Measurements from ENCODE around the gene ROR1. TPM values are rescaled to one million over a fixed set of nuclear protein-coding genes. Genes with fewer than 3 reads are reported as not detected.

The ROR1 gene
- total and polyA plus RNA-seq, 2 donors (not counting 3 experiments of a cell fraction or from before 2014, with no cell fraction given) = 2.6 to 3.5 TPM

DNA sequence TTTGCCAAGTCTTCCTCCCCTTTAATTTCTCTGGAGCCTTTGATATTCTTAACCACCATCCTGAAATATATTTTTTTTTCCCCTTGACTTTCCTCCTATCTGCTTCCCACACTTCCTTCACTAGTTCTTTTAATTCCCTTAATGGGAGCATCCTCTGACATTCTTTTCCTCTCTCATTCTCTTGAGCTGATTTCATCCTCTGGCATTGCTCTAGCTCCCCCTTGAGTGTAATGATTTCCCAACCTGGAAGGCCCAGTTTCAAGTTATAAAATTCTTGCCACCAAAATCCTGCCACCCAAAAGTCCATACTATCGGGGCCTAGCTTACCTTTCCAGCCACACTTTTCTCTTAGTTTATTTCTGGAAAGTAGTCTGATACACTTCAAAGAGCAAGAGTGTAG is 390.2 kb downstream of the ROR1 start:
- no peak overlapping the region for H3K27ac ChIP-seq (ENCODE audit: insufficient read depth, low read depth, low read length)
- no peak overlapping the region for H3K4me2 ChIP-seq (ENCODE audit: insufficient read depth, low read length)
- no peaks in the 10 kb centered on the region for H3K4me1 ChIP-seq (ENCODE audit: control insufficient read depth, extremely low read depth, insufficient read depth, low read length)
- no TSS peak for BruUV-seq (replicated peaks)
- H2AFZ ChIP-seq (ENCODE audit: low read depth, low read length) = no peak overlapping the region
- TF ChIP-seq FOS (IDR thresholded peaks at IDR 0.05; ENCODE audit: borderline replicate concordance, insufficient read depth, low read length) = no peak
- TF ChIP-seq, protein P1, sequence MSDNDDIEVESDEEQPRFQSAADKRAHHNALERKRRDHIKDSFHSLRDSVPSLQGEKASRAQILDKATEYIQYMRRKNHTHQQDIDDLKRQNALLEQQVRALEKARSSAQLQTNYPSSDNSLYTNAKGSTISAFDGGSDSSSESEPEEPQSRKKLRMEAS (IDR thresholded peaks at IDR 0.05; ENCODE audit: insufficient read depth, insufficient read length) = no peak
- no peak for TF ChIP-seq EZH2 (IDR thresholded peaks at IDR 0.05; ENCODE audit: borderline replicate concordance, low read depth, low read length, severe bottlenecking)
- TF ChIP-seq POLR2A (IDR thresholded peaks at IDR 0.05; ENCODE audit: low read depth, low read length) = no peak
- no peak for TF ChIP-seq MYC (IDR thresholded peaks at IDR 0.05; ENCODE audit: low read depth, low read length)
- TF ChIP-seq GATA2 (IDR thresholded peaks at IDR 0.05; ENCODE audit: insufficient read depth, insufficient read length, low read depth, low read length) = no peak
- TF ChIP-seq JUN (IDR thresholded peaks at IDR 0.05; ENCODE audit: borderline replicate concordance, insufficient read depth, insufficient read length, low read depth) = no peak
- no peak for TF ChIP-seq POLR2AphosphoS5 (IDR thresholded peaks at IDR 0.05; ENCODE audit: insufficient read depth, low read depth, low read length)
- TF ChIP-seq, protein P2, sequence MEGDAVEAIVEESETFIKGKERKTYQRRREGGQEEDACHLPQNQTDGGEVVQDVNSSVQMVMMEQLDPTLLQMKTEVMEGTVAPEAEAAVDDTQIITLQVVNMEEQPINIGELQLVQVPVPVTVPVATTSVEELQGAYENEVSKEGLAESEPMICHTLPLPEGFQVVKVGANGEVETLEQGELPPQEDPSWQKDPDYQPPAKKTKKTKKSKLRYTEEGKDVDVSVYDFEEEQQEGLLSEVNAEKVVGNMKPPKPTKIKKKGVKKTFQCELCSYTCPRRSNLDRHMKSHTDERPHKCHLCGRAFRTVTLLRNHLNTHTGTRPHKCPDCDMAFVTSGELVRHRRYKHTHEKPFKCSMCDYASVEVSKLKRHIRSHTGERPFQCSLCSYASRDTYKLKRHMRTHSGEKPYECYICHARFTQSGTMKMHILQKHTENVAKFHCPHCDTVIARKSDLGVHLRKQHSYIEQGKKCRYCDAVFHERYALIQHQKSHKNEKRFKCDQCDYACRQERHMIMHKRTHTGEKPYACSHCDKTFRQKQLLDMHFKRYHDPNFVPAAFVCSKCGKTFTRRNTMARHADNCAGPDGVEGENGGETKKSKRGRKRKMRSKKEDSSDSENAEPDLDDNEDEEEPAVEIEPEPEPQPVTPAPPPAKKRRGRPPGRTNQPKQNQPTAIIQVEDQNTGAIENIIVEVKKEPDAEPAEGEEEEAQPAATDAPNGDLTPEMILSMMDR (IDR thresholded peaks at IDR 0.05; ENCODE audit: extremely low read depth in 1 of 2, insufficient read depth in 1 of 2, low read depth in 1 of 2, low read length in 2 of 2) = peak in 1 of 2 donors; percentile 9
- H3K9me1 ChIP-seq (replicated peaks; ENCODE audit: control insufficient read depth, extremely low read depth, insufficient read depth, low read length) = no peaks in the 10 kb centered on the region
- dilution Hi-C loops (cut with MboI; ENCODE audit: extremely low pct_ligation_motif_present, low sequenced_read_pairs) = no loop called here
- no peak overlapping the region for H3K9ac ChIP-seq (replicated peaks; ENCODE audit: extremely low read depth, insufficient read depth, low read length)
- no peaks in the 10 kb centered on the region for H3K9me3 ChIP-seq (replicated peaks; ENCODE audit: control insufficient read depth, insufficient read depth, low read length)
- H3K27me3 ChIP-seq (ENCODE audit: control insufficient read depth in 2 of 2, insufficient read depth in 2 of 2, low read length in 2 of 2) = no peaks in the 10 kb centered on the region
- peak; percentile 6 for DNase-seq (ENCODE audit: low read depth, low spot score)
- no peak overlapping the region for H3K4me3 ChIP-seq (replicated peaks in 1 of 3; ENCODE audit: insufficient read depth in 1 of 3, low read depth in 1 of 3, low read length in 3 of 3)
- no peaks in the 10 kb centered on the region for H3K36me3 ChIP-seq (ENCODE audit: control insufficient read depth in 2 of 2, extremely low read depth in 1 of 2, insufficient read depth in 2 of 2, low read length in 2 of 2)
- H3K79me2 ChIP-seq (ENCODE audit: control insufficient read depth, insufficient read depth, low read length) = no peaks in the 10 kb centered on the region
- ChIA-PET CTCF (interaction anchor here (0.6 to 2.7 kb wide), 20 partner anchors 9 to 547 kb away, joined by 3 to 38 read pairs (median 4); partner anchors contain the start of gene ROR1), POLR2A (no interaction called here)
- intact Hi-C loops (cut with micrococcal nuclease) = no loop called here
- peak; percentile 55 for FAIRE-seq
- no peaks in the 10 kb centered on the region for H4K20me1 ChIP-seq (replicated peaks; ENCODE audit: control insufficient read depth, extremely low read depth, insufficient read depth, low read length)

All from endothelial cell of umbilical vein (primary cell).